Kidney glomerular epithelial cell (primary cell): Measurements from ENCODE around the gene TAOK2.
"Not testable (repeated sequence)": the region's sequence is repeated elsewhere in the genome, so short reads cannot be mapped to it uniquely, and the experiment has no call there.

Experiments used
- DNase-seq: peaks from one replicate; lab custom pipeline; 2025; lab: John Stamatoyannopoulos, UW

Gene TAOK2

GRCh38 chr16:30023586-30023985 is 49.9 kb downstream of the TAOK2 start:
- no peak for DNase-seq

GRCh38 chr16:30024451-30024850 is 50.8 kb downstream of the TAOK2 start:
- no peak for DNase-seq

GRCh38 chr16:30025156-30025555 is 51.5 kb downstream of the TAOK2 start:
- no peak for DNase-seq

GRCh38 chr16:30025574-30025973 is 51.9 kb downstream of the TAOK2 start:
- DNase-seq: no peak

DNA sequence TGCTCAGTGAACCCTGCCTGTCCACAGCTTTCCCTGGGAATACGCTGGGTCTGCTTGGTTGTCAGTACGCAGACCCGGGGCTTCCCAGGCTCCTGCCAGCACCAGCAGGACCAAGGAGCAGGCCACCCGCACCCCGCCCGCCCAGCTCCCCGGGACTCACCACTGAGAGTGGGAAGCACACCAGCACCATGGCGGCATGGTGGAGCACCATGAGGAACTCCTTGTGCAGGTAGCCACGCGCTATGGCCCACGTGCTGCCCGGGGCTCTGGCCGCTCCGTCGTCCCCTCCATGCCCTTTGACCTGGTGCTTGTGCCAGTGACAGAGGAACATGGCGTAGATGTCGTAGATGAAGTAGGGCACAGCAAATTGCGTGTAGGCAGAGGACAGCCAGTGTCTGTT is 52.8 kb downstream of the TAOK2 start:
- no peak for DNase-seq

- DNase-seq: no peak
Observed at GRCh38 chr16:30027588-30028437, 54.1 kb downstream of the TAOK2 start.

- DNase-seq: no peak
Observed at GRCh38 chr16:30028438-30029076, 54.9 kb downstream of the TAOK2 start.

- no peak for DNase-seq
Observed at GRCh38 chr16:30030011-30030685, 56.5 kb downstream of the TAOK2 start.

- DNase-seq: no peak
Observed at GRCh38 chr16:30030841-30031413, 57.3 kb downstream of the TAOK2 start, which contains the start of gene TLCD3B. TLCD3B (minus strand) TSS chr16:30031271; CDS start chr16:30030527, 744 bp downstream.

DNA sequence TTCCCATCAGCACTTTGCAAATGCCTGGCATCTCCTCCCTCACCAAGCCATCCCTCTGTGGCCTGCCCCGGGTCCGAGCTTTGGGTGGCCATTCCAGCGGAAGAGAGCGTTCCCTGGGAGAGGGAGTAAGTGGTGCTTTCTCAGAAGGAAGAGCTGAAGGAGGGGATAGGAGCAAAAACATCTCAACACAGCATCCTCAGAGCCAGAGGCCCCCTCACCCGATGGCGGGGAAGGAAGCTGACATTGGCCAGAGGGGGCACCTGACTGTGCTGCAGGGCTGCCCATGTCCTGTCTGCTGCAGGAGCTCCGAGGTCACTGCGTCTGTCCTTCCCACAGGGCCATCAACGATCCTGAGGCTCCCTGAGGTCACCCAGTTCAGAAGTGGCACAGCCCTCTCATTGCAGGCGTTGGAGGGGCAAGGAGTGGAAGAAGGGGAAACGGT is 57.8 kb downstream of the TAOK2 start:
- no peak for DNase-seq

- DNase-seq: peak; percentile 28
Observed at GRCh38 chr16:30032083-30032819, 58.6 kb downstream of the TAOK2 start.

- peak; percentile 41 for DNase-seq
Observed at GRCh38 chr16:30033270-30033669, 59.6 kb downstream of the TAOK2 start.

DNA sequence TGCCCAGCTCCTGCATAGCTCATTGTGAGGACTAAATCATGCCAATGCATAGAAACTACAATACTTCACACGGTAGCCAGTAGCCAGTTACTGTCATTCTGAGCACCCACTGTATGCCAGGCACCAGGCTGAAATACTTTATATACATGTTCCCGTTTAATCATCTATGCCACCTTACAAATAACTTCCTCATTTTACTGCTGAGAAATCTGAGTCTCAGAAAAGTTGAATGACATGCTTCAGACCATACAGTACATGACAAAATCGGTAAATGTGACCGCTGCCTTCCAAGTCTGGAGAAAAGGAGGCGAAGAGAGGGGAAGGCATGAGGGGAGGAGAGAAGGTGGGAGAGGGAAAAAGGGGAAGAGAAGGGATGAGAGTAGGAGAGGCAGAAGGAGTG is 66.6 kb downstream of the TAOK2 start:
- no peak for DNase-seq

GRCh38 chr16:30040690-30041089 is 67.0 kb downstream of the TAOK2 start:
- not testable (repeated sequence) for DNase-seq

GRCh38 chr16:30041841-30042240 is 68.2 kb downstream of the TAOK2 start:
- DNase-seq: no peak
